H1 (cell line): ENCODE measurements around the gene MAN1C1. TPM values are rescaled to one million over a fixed set of nuclear protein-coding genes. Genes with fewer than 3 reads are reported as not detected.

Experiments used
- CTCF ChIA-PET: fragments of 300-600 bp; sonication (Branson Sonifier 250); formaldehyde crosslinking; loops from one replicate; lab custom pipeline; 2021; ENCODE audit not compliant: partially characterized antibody; lab: Charles Lee
- POLR2A ChIA-PET: fragments of 300-600 bp; sonication (Branson Sonifier 250); formaldehyde crosslinking; loops from one replicate; lab custom pipeline; 2021; ENCODE audit warnings: inconsistent platforms; ENCODE audit not compliant: partially characterized antibody; lab: Charles Lee
- DNase-seq, 2 experiments: peaks; one replicate each; pipeline versions ENCODE4 v3.0.0 to v3.0.0-alpha.2; 2010 to 2022; ENCODE audit warnings: low spot score in 2 of 2, low read depth in 1 of 2, mixed read lengths in 1 of 2
- FAIRE-seq: peaks from 2 replicates; lab custom pipeline; 2011; peaks lifted over from hg19 to GRCh38; lab: Jason Lieb, UNC
- H2AFZ ChIP-seq: 2 replicates; pipeline ENCODE4 v1.8.1; 2012; ENCODE audit warnings: low read length, inconsistent platforms
- H2AK5ac ChIP-seq: 2 replicates; pipeline ENCODE4 v1.6.1; 2013; ENCODE audit warnings: low read depth, low read length
- H2BK120ac ChIP-seq: replicated peaks from 2 replicates; pipeline ENCODE3; 2013; ENCODE audit warnings: low read depth, low read length, inconsistent platforms
- H2BK12ac ChIP-seq: 2 replicates; pipeline ENCODE4 v1.6.1; 2013; ENCODE audit warnings: low read depth, low read length
- H2BK15ac ChIP-seq: 2 replicates; pipeline ENCODE4 v1.6.1; 2013; ENCODE audit warnings: low read length
- H2BK20ac ChIP-seq: 2 replicates; pipeline ENCODE4 v1.6.1; 2013; ENCODE audit warnings: low read length
- H2BK5ac ChIP-seq: 2 replicates; pipeline ENCODE4 v1.6.1; 2013; ENCODE audit warnings: low read depth, low read length
- H3K14ac ChIP-seq: 2 replicates; pipeline ENCODE4 v1.6.1; 2013; ENCODE audit warnings: inconsistent platforms; ENCODE audit not compliant: insufficient read length
- H3K18ac ChIP-seq: 2 replicates; pipeline ENCODE4 v1.6.1; 2013; ENCODE audit warnings: low read length; ENCODE audit errors: extremely low read depth
- H3K23ac ChIP-seq: 2 replicates; pipeline ENCODE4 v1.6.1; 2013; ENCODE audit warnings: inconsistent platforms; ENCODE audit not compliant: insufficient read length
- H3K23me2 ChIP-seq: 2 replicates; pipeline ENCODE4 v1.6.1; 2013; ENCODE audit warnings: low read depth, low read length
- H3K27ac ChIP-seq: 2 replicates; pipeline ENCODE4 v1.6.1; 2011; ENCODE audit warnings: low read depth, low read length, inconsistent platforms
- H3K27me3 ChIP-seq, 4 experiments: replicated peaks in 1 of 4; 1 replicate in 1 of 4; 2 replicates in 3 of 4; pipeline versions ENCODE4 v1.6.1 to v1.8.1; 2011 to 2013; ENCODE audit warnings: low read length in 3 of 4, mild to moderate bottlenecking in 3 of 4, inconsistent platforms in 2 of 4, mixed read lengths in 2 of 4, moderate library complexity in 1 of 4; ENCODE audit not compliant: control insufficient read depth in 3 of 4, insufficient read depth in 3 of 4; ENCODE audit errors: extremely low read depth in 1 of 4
- H3K36me3 ChIP-seq, 4 experiments: 2 replicates each; pipeline versions ENCODE4 v1.6.1 to v1.8.1; 2011 to 2013; ENCODE audit warnings: mild to moderate bottlenecking in 4 of 4, low read length in 3 of 4, moderate library complexity in 2 of 4, control low read depth in 1 of 4, inconsistent platforms in 1 of 4; ENCODE audit not compliant: insufficient read depth in 4 of 4, control insufficient read depth in 2 of 4
- H3K4ac ChIP-seq: replicated peaks from 2 replicates; pipeline ENCODE3; 2013; ENCODE audit warnings: low read length, low read depth, mixed read lengths, inconsistent platforms; ENCODE audit not compliant: insufficient read length
- H3K4me1 ChIP-seq, 4 experiments: replicated peaks in 1 of 4; 1 replicate in 1 of 4; 2 replicates in 3 of 4; pipeline versions ENCODE4 v1.6.1 to v1.8.1; 2011 to 2013; ENCODE audit warnings: low read length in 3 of 4, inconsistent platforms in 2 of 4, mixed read lengths in 1 of 4; ENCODE audit not compliant: insufficient read depth in 4 of 4, control insufficient read depth in 3 of 4
- H3K4me2 ChIP-seq, 2 experiments: 2 replicates each; pipeline versions ENCODE4 v1.6.1 to v1.8.1; 2011 to 2013; ENCODE audit warnings: low read depth in 2 of 2, low read length in 2 of 2, control low read depth in 1 of 2, inconsistent platforms in 1 of 2, mild to moderate bottlenecking in 1 of 2; ENCODE audit not compliant: insufficient read depth in 1 of 2
- H3K4me3 ChIP-seq, 4 experiments: fragments of 200-600, 300-600 bp in 1 of 4; sonication (generic), shearing (Covaris generic), sonication (Bioruptor Twin) in 1 of 4; 2 replicates each; pipeline versions ENCODE4 v1.5.1 to v1.8.1; 2011 to 2016; ENCODE audit warnings: low read length in 4 of 4, low read depth in 3 of 4, control low read depth in 2 of 4, inconsistent platforms in 2 of 4, mild to moderate bottlenecking in 2 of 4, mixed read lengths in 1 of 4, moderate library complexity in 1 of 4; ENCODE audit not compliant: insufficient read depth in 2 of 4; ENCODE audit errors: extremely low read depth in 1 of 4
- H3K56ac ChIP-seq: replicated peaks from 2 replicates; pipeline ENCODE3; 2013; ENCODE audit warnings: low read depth, mild to moderate bottlenecking, mixed read lengths, low read length, inconsistent platforms; ENCODE audit not compliant: insufficient read length
- H3K79me1 ChIP-seq: 2 replicates; pipeline ENCODE4 v1.6.1; 2013; ENCODE audit warnings: low read depth, low read length, control low read depth
- H3K79me2 ChIP-seq, 2 experiments: 2 replicates each; pipeline versions ENCODE4 v1.6.1 to v1.8.1; 2012 to 2013; ENCODE audit warnings: low read length in 2 of 2, mild to moderate bottlenecking in 2 of 2, inconsistent platforms in 1 of 2; ENCODE audit not compliant: insufficient read depth in 2 of 2, control insufficient read depth in 1 of 2
- H3K9ac ChIP-seq, 4 experiments: replicated peaks in 1 of 4; 1 replicate in 1 of 4; 2 replicates in 3 of 4; pipeline versions ENCODE4 v1.6.1 to v1.8.1; 2011 to 2013; ENCODE audit warnings: low read depth in 3 of 4, low read length in 3 of 4, control low read depth in 2 of 4, mild to moderate bottlenecking in 2 of 4, moderate library complexity in 2 of 4, inconsistent platforms in 1 of 4; ENCODE audit errors: extremely low read depth in 1 of 4
- H3K9me3 ChIP-seq, 2 experiments: 2 replicates each; pipeline versions ENCODE4 v1.6.1 to v1.8.1; 2012 to 2013; ENCODE audit warnings: mild to moderate bottlenecking in 2 of 2, moderate library complexity in 2 of 2, control low read depth in 1 of 2, inconsistent platforms in 1 of 2, low read depth in 1 of 2, low read length in 1 of 2, mixed read lengths in 1 of 2; ENCODE audit not compliant: insufficient read depth in 2 of 2
- H4K20me1 ChIP-seq, 2 experiments: replicated peaks in 1 of 2; 2 replicates each; pipeline versions ENCODE3 to v1.8.1; 2011 to 2013; ENCODE audit warnings: inconsistent platforms in 2 of 2, low read length in 2 of 2, mild to moderate bottlenecking in 1 of 2; ENCODE audit not compliant: insufficient read depth in 2 of 2, control insufficient read depth in 1 of 2
- H4K5ac ChIP-seq: 2 replicates; pipeline ENCODE4 v1.6.1; 2013; ENCODE audit warnings: low read length, low read depth, mixed read lengths, inconsistent platforms; ENCODE audit not compliant: insufficient read length
- H4K8ac ChIP-seq: 2 replicates; pipeline ENCODE4 v1.8.0; 2013; ENCODE audit warnings: mild to moderate bottlenecking, moderate library complexity, low read length, inconsistent platforms; ENCODE audit not compliant: insufficient read depth; ENCODE audit errors: extremely low read depth
- H4K91ac ChIP-seq: replicated peaks from 2 replicates; pipeline ENCODE3; 2013; ENCODE audit warnings: low read length, mixed read lengths, inconsistent platforms; ENCODE audit not compliant: insufficient read length
- E2F6 ChIP-seq: IDR thresholded peaks from 2 replicates; pipeline ENCODE4 v1.6.1; 2012; ENCODE audit warnings: inconsistent platforms
- JUN ChIP-seq: IDR thresholded peaks from 2 replicates; pipeline ENCODE4 v1.6.1; 2011; ENCODE audit warnings: low read depth, mild to moderate bottlenecking, improper control_type of control experiment, low read length
- KDM1A ChIP-seq: fragments of 200-600, 300-600 bp; sonication (generic); IDR thresholded peaks from 2 replicates; pipeline ENCODE4 v1.7.1; 2016; ENCODE audit warnings: mild to moderate bottlenecking, low read length, borderline replicate concordance
- RBBP5 ChIP-seq: IDR thresholded peaks from 2 replicates; pipeline ENCODE4 v1.7.1; 2012; ENCODE audit warnings: low read depth, mild to moderate bottlenecking, inconsistent platforms, low read length, moderate library complexity, borderline replicate concordance
- TEAD4 ChIP-seq: IDR thresholded peaks from 2 replicates; pipeline ENCODE4 v1.6.1; 2012; ENCODE audit warnings: low read depth, low read length, inconsistent platforms, mixed read lengths
- WGBS, 2 experiments: shearing (Covaris generic) in 1 of 2; methylation state at CpG; one replicate each; pipeline versions ENCODE4 v1.1.6 to v1.1.7; 2013 to 2015; ENCODE audit warnings: low lambda C conversion rate in 2 of 2, mixed read lengths in 2 of 2, inconsistent platforms in 1 of 2, low coverage in 1 of 2, missing lambda C conversion rate in 1 of 2; ENCODE audit not compliant: insufficient replicate concordance in 2 of 2, insufficient coverage in 1 of 2, insufficient read length in 1 of 2; ENCODE audit errors: extremely low coverage in 1 of 2, missing lambda C conversion rate in 1 of 2; 5-methylcytosine and 5-hydroxymethylcytosine counted together
- polyA plus RNA-seq, 7 experiments: library from polyadenylated mRNA; depleted of rRNA in 3 of 7; stranded (reverse) in 5 of 7; unstranded in 2 of 7; fragments of >200 nt in 5 of 7; fragments of 200-250 nt in 2 of 7; gene quantifications; 1 replicate in 5 of 7; 2 replicates in 1 of 7; 4 replicates in 1 of 7; pipeline versions ENCODE4 v1.2.1 to v1.2.3, GENCODE V29; 2011 to 2013; ENCODE audit warnings: missing spikeins in 2 of 7, mixed read lengths in 2 of 7
- total RNA-seq: library from RNA; stranded (reverse); fragmentation: NEBNext Ultra II Directional; extraction: Animal tissue kit (Norgen Biotek cat#: 25700); gene quantifications from 2 replicates; pipeline ENCODE4 v1.2.1, GENCODE V29; 2021

MAN1C1 gene
- total and polyA plus RNA-seq, 2 of the 8 experiments (the other 6 are each of a cell fraction or from before 2014, with no cell fraction given) = 7.8 to 15.2 TPM

GRCh38 chr1:25676488-25676887 lies 59.9 kb downstream of the MAN1C1 start:
- ChIA-PET CTCF (interaction anchor here (0.6 to 2.5 kb wide), 12 partner anchors 10 to 121 kb away, joined by 3 to 17 read pairs (median 4); no protein-coding TSS in a partner anchor), POLR2A (interaction anchor here (1.2 kb wide), 1 partner anchor 10 kb away, joined by 4 read pairs; no protein-coding TSS in a partner anchor)
- no peaks in the 10 kb centered on the region for H3K23me2 ChIP-seq
- H2BK12ac ChIP-seq = no peak overlapping the region
- H3K36me3 ChIP-seq = no peaks in the 10 kb centered on the region
- no peak overlapping the region for H3K27ac ChIP-seq
- H3K79me1 ChIP-seq = no peaks in the 10 kb centered on the region; the same call in 1 of the 2 replicates
- 69% methylated on average over 3 of the region's 3 CpGs; no CpG with 5 or more reads in 1 of the 2 experiments for WGBS, 2 experiments
- no peak overlapping the region for H4K8ac ChIP-seq
- FAIRE-seq = no peak
- H2AK5ac ChIP-seq = no peak overlapping the region
- H2BK20ac ChIP-seq = no peak overlapping the region
- no peak overlapping the region for H4K5ac ChIP-seq
- 0 out of 2 replicates have a peak overlapping the region, but pooled peaks have one; percentile 16 for H2BK15ac ChIP-seq
- no peaks in the 10 kb centered on the region for H3K27me3 ChIP-seq
- no peak overlapping the region for H3K9ac ChIP-seq
- H3K4me1 ChIP-seq = peaks cover 1 to 10% (median 4%) of the 10 kb centered on the region in 4 experiments; a peak in 5 of 7 replicates
- H3K4me2 ChIP-seq = no peak overlapping the region
- no peaks in the 10 kb centered on the region for H3K79me2 ChIP-seq
- H3K14ac ChIP-seq = no peak overlapping the region
- H2AFZ ChIP-seq = no peak overlapping the region
- no peak overlapping the region for H3K23ac ChIP-seq
- no peak overlapping the region for H3K4ac ChIP-seq
- H2BK5ac ChIP-seq = no peak overlapping the region
- H3K18ac ChIP-seq = no peak overlapping the region
- no peaks in the 10 kb centered on the region for H4K20me1 ChIP-seq
- H3K9me3 ChIP-seq = 0 out of 4 replicates have a peak, but pooled peaks cover 0 to 3% of the 10 kb centered on the region in 2 experiments
- no peak overlapping the region for H4K91ac ChIP-seq
- no peak overlapping the region for H2BK120ac ChIP-seq
- no peak for TF ChIP-seq RBBP5
- TF ChIP-seq KDM1A = no peak
- no peak for TF ChIP-seq E2F6
- TF ChIP-seq TEAD4 = no peak
- TF ChIP-seq JUN = no peak
- H3K4me3 ChIP-seq = no peak overlapping the region
- DNase-seq = no peak
- no peak overlapping the region for H3K56ac ChIP-seq
